ENCODE data around the gene EEF1A1.

EEF1A1 gene

DNA sequence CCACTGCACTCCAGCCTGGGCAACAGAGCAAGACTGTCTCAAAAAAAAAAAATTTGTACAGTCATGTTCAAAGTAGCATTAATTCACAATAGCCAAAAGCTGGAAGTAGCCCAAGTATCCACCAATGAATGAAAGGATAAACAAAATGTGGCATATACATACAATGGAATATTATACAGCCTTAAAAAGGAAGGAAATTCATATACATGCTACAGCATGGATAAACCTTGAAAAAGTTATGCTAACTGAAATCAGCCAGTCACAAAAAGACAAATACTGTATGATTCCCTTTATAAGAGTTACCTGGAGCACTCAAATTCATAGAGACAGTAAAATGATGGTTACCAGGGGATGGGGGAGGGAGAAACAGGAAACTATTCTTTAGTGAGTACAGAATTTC lies 15.7 kb downstream of the EEF1A1 start:
- no peak for DNase-seq (ENCODE audit: low read depth)

DNA sequence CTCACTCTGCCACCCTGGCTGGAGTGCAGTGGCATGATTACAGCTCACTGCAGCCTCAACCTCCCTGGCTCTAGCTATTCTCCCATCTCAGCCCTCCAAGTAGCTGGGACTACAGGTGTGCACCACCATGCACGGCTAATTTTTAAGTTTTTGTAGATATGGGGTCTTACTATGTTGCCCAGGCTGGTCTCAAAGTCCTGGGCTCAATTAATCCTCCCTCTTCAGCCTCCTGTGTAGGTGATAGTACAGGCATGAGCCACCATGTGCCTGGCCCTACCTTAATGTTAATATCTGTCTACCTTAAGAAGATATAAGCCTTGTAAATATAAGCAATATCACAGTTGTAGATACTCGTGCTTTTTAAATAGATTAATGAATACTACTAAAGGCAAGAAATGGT lies 16.7 kb downstream of the EEF1A1 start:
- DNase-seq (ENCODE audit: low read depth) = no peak

DNA sequence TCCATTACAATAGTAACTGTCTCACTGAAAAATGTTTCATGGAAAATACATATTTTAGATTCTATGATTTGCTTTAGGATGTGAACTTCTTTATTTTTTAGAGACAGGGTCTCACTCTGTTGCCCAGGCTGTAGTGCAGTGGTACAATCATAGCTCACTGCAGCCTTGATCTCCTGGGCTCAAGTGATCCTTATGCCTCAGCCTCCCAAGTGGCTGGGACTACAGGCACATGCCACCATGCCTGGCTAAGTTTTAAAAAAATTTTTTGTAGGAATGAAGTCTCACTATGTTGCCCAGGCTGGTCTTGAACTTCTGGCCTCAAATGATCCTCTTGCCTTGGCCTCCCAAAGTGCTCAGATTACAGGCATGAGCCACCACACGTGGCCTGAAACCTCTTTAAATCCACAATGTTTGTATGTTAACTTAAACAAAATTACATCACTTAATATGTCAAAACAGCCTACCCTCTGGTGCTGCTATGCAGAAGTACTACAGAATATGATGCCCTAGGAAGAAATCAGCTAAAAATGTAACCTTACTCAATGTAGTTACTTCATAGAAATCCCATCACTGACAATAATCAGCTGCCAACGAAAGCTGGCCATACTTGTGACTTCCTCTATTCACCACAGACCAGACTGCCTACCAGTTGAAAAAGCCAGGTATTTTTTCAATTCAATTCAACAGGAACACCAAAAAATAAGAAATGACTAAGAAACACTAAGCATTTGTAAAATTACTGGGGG lies 17.6 kb downstream of the EEF1A1 start:
- no peak for DNase-seq (ENCODE audit: low read depth)

DNA sequence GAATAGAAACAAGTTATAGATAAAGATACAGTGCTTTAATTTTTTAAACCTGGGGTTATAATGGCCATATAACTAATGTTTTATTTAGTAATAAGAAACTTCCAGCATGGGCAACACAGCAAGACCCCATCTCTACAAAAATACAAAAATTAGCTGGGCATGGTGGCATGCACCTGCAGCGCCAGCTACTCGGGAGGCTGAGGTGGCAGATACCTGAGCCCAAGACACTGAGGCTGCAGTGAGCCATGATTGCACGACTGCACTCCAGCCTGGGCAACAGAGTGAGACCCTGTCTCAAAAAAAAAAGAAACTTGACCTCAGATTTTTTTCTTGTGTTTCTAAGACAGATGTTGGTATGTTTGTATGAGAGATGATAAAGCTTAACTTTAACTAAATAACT lies 22.9 kb downstream of the EEF1A1 start:
- DNase-seq (ENCODE audit: low read depth) = no peak

DNA sequence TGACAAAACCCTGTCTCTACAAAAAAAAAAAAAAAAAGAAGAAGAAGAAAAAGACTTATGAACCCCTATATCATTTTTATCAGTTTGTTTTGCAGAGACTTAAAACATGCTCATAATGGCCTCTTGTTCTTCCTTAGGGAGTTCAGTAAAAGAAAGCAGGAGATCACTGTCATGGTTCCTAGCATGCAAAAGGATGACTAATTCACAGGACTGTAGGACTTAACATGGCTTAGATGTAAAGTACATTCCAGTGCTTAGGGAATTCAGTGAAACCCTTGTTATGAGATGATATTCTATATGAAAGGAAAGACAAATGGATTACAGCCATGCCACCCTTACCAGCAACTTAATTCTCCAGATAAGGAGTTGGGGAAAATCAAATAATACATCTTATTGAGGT lies 29.5 kb downstream of the EEF1A1 start:
- DNase-seq (ENCODE audit: low read depth) = no peak

DNA sequence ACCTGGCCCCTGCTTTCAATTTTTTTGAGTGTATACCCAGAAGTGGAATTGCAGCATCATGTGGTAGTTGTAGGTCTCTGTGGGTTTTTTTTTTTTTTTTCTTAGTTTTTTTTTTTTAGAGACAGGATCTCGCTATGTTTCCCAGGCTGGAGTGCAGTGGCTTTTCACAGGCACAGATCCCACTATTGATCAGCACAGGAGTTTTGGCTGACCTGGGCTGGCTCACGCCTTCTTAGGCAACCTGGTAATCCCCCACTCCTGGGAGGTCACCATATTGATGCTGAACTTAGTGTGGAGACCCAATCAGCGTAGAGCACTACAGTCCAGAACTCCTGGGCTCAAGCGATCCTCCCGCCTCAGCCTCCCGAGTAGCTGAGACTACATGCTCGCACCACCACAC lies 33.4 kb downstream of the EEF1A1 start:
- no peak for DNase-seq (ENCODE audit: low read depth)

DNA sequence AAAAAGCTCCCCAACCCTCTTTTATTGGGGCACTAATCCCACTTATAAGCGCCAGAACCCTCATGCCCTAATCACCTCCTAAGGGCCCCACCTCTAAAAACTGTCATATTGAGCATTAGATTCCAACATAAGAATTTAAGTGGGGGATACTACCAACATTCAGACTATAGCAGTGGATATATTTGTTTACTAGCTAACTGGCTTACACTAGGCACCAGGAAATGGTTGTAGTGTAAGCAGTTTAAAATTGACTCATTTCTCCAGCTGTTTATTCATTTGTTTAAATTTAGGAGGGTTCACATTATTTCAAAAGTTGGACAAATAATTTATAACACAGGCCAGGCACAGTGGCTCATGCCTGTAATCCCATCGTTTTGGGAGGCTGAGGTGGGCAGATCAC lies 36.4 kb downstream of the EEF1A1 start:
- no peak for DNase-seq (ENCODE audit: low read depth)

DNA sequence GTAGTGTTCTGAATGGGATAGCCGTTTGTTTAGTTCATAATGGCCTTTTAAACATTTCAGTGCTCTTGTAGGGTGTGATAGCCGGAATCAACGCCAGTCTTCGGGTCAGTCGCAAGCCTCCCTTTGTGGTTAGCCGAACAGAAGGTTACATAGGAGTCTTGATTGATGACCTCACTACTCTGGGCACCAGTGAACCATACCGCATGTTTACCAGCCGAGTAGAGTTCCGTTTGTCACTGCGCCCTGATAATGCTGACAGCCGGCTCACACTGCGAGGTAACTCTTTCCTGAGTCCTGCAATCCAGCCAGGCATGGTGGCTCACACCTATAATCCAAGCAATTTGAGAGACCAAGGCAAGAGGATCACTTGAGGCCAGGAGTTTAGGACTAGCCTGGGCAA lies 38.9 kb downstream of the EEF1A1 start:
- no peak for DNase-seq (ENCODE audit: low read depth)

DNA sequence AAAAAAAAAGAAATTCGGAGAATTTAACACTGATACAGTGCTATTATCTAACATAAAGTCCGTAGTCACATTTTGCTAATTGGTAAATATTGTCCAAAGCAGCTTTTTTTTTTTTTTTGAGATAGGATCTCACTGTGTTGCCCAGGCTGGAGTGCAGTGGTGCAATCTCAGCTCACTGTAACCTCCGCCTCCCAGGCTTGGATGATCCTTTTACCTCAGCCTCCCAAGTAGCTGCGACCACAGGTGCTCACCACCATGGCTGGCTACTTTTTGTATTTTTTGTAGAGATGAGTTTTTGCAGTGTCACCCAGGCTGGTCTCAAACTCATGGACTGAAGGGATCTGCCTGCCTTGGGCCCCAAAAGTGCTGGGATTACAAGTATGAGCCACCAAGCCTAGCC lies 43.4 kb downstream of the EEF1A1 start:
- no peak for DNase-seq (ENCODE audit: low read depth)

DNA sequence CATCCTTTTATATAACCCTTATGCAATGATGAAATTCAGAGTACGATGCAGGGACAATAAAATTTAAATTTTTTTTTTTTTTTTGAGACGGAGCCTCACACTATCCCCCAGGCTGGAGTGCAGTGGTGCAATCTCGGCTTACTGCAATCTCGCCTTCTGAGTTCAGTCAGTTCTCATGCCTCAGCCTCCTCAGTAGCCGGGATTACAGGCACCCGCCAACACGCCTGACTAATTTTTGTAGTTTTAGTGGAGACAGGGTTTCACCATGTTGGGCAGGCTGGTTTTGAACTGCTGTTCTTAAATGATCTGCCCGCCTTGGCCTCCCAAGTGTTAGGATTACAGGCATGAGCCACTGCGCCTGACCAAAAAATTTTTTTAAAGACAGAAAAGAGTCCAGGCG lies 44.1 kb downstream of the EEF1A1 start:
- DNase-seq (ENCODE audit: low read depth) = no peak

DNA sequence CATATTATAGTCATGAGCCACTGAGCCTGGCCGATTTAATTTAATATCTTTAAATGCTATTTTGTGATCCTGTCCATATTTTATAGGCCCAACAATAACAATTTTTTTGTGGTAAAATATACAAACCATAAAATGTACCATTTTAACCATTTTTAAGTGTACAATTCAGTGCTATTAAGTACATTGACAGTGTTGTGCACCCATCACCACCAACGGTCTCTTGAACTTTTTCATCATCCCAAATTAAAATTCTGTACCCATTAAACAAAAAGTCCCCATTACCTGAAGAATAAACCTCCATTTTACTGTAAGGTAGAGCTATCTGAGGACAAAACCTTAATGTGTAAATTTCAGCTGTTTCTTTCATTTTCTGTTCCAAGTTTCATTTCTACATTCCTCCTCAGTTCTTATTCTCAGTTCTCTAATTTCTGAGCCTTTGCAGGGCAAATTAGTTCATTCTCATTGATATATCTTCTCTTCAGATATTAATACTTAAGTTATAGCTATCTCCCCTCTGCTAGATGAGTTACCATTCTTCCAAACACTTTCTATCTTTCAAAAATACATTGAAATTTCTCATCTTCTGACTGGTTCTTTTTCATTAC lies 49.0 kb downstream of the EEF1A1 start:
- no peak for DNase-seq (ENCODE audit: low read depth)
